ENCODE measurements around the gene HEMK1. TPM values are rescaled to one million over a fixed set of nuclear protein-coding genes. Genes with fewer than 3 reads are reported as not detected.

HEMK1 gene
- total and polyA plus RNA-seq, 2 donors (not counting 3 experiments of a cell fraction or from before 2014, with no cell fraction given) = 14.2 to 15.2 TPM

DNA sequence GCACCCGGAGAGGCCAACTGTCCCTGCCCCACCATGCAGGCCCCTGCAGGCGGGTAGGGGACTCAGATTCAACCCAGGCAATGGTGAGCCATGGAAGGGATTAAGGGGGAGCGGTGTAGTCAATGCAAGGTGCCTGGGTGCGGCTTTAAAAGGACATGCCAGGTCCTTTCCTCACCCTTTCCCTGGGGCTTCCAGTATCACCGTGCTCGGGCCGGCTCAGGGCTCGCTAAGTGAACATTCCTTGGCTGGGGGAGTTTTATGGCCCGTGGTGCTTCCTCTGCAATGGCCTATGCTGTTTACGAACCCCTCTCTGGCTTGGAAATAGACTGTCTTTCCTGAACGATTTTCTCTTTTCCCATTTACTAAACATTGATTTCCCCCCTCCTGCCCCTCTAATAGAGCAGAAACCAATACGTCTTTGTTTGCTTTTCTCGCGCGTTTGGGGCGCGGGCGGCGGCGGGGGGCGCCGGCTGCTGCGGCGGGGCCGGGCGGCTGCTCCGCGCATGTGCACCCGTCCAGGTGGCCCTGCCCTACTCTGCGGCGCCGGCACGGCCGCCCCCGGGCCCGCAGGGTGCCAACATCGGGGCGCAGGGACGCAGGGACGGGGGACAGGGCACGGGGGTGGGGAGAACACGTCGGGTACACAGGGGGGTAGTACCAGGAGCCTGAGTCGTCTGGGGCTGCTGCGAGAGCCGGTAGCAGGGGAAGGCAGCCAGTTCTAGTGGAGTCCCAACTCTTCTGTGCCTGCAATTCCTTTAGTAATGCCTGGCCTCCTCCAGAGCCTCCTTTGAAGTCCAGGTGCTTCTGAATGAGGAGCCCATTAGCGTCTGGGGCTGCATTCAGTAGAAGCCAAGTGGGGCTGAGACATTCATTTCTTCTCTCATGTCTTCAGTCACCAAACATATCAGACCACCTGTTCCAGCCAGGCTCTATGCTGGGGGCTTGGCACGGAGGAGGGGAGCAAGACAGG, 39.0 kb upstream of the HEMK1 start:
- ChIA-PET CTCF (no interaction called here), POLR2A (no interaction called here)
- DNase-seq (ENCODE audit: low read depth, low spot score) = no peak
- Histone ChIP-seq H2AFZ (ENCODE audit: low read depth, low read length) (no peak overlapping the region), H3K4me1 (ENCODE audit: control insufficient read depth, extremely low read depth, insufficient read depth, low read length) (no peaks in the 10 kb centered on the region), H3K79me2 (ENCODE audit: control insufficient read depth, insufficient read depth, low read length) (no peaks in the 10 kb centered on the region), H3K27me3 (ENCODE audit: control insufficient read depth in 2 of 2, insufficient read depth in 2 of 2, low read length in 2 of 2) (peaks cover 15 to 25% of the 10 kb centered on the region in 2 experiments), H3K4me3 (replicated peaks in 1 of 3; ENCODE audit: insufficient read depth in 1 of 3, low read depth in 1 of 3, low read length in 3 of 3) (no peak overlapping the region), H3K36me3 (ENCODE audit: control insufficient read depth in 2 of 2, extremely low read depth in 1 of 2, insufficient read depth in 2 of 2, low read length in 2 of 2) (no peaks in the 10 kb centered on the region), H3K27ac (ENCODE audit: insufficient read depth, low read depth, low read length) (no peak overlapping the region), H3K9me1 (replicated peaks; ENCODE audit: control insufficient read depth, extremely low read depth, insufficient read depth, low read length) (no peaks in the 10 kb centered on the region), H3K4me2 (ENCODE audit: insufficient read depth, low read length) (no peak overlapping the region), H3K9ac (replicated peaks; ENCODE audit: extremely low read depth, insufficient read depth, low read length) (no peak overlapping the region), H3K9me3 (replicated peaks; ENCODE audit: control insufficient read depth, insufficient read depth, low read length) (no peaks in the 10 kb centered on the region), H4K20me1 (replicated peaks; ENCODE audit: control insufficient read depth, extremely low read depth, insufficient read depth, low read length) (no peaks in the 10 kb centered on the region)
- no TSS peak for BruUV-seq (replicated peaks)
- no peak for FAIRE-seq
- dilution Hi-C loops (cut with MboI; ENCODE audit: extremely low pct_ligation_motif_present, low sequenced_read_pairs) (no loop called here), intact Hi-C loops (cut with micrococcal nuclease) (no loop called here)
- TF ChIP-seq POLR2A (IDR thresholded peaks at IDR 0.05; ENCODE audit: low read depth, low read length) = no peak
- TF ChIP-seq JUN (IDR thresholded peaks at IDR 0.05; ENCODE audit: borderline replicate concordance, insufficient read depth, insufficient read length, low read depth) = no peak
- TF ChIP-seq MYC (IDR thresholded peaks at IDR 0.05; ENCODE audit: low read depth, low read length) = no peak

DNA sequence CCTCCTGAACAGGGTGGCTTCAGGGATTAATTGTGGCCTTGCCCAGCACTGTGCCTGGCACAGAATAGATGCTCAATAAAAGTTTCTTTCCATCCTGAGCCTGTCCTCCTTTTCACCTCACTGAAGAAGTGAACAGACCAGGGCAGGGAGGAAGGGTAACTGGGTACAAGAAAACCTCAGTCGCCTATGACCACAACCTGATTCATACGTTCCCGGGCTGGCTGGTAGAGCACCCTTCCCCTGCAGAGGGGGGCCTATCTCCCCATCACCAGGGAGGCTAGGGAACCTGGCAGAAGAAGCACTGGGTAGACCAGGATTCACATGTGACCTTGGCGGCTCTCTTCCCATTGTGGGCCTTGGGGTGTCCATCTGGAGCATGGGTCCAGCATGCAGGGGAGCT, 38.1 kb upstream of the HEMK1 start:
- DNase-seq (ENCODE audit: low read depth, low spot score) (no peak), FAIRE-seq (no peak)
- Histone ChIP-seq H2AFZ (ENCODE audit: low read depth, low read length) (no peak overlapping the region), H3K79me2 (ENCODE audit: control insufficient read depth, insufficient read depth, low read length) (no peaks in the 10 kb centered on the region), H3K36me3 (ENCODE audit: control insufficient read depth in 2 of 2, extremely low read depth in 1 of 2, insufficient read depth in 2 of 2, low read length in 2 of 2) (no peaks in the 10 kb centered on the region), H3K27ac (ENCODE audit: insufficient read depth, low read depth, low read length) (no peak overlapping the region), H3K27me3 (ENCODE audit: control insufficient read depth in 2 of 2, insufficient read depth in 2 of 2, low read length in 2 of 2) (peaks cover 15 to 25% of the 10 kb centered on the region in 2 experiments), H3K9me3 (replicated peaks; ENCODE audit: control insufficient read depth, insufficient read depth, low read length) (no peaks in the 10 kb centered on the region), H3K9ac (replicated peaks; ENCODE audit: extremely low read depth, insufficient read depth, low read length) (no peak overlapping the region), H3K4me2 (ENCODE audit: insufficient read depth, low read length) (no peak overlapping the region), H4K20me1 (replicated peaks; ENCODE audit: control insufficient read depth, extremely low read depth, insufficient read depth, low read length) (no peaks in the 10 kb centered on the region), H3K9me1 (replicated peaks; ENCODE audit: control insufficient read depth, extremely low read depth, insufficient read depth, low read length) (no peaks in the 10 kb centered on the region), H3K4me1 (ENCODE audit: control insufficient read depth, extremely low read depth, insufficient read depth, low read length) (no peaks in the 10 kb centered on the region), H3K4me3 (replicated peaks in 1 of 3; ENCODE audit: insufficient read depth in 1 of 3, low read depth in 1 of 3, low read length in 3 of 3) (no peak overlapping the region)
- ChIA-PET CTCF (interaction anchor here (1.1 kb wide), 1 partner anchor 11 kb away, joined by 5 read pairs; no protein-coding TSS in a partner anchor), POLR2A (no interaction called here)
- BruUV-seq (replicated peaks) = no TSS peak
- TF ChIP-seq GATA2 (IDR thresholded peaks at IDR 0.05; ENCODE audit: insufficient read depth, insufficient read length, low read depth, low read length) (no peak), EZH2 (IDR thresholded peaks at IDR 0.05; ENCODE audit: borderline replicate concordance, low read depth, low read length, severe bottlenecking) (no peak), MYC (IDR thresholded peaks at IDR 0.05; ENCODE audit: low read depth, low read length) (no peak), JUN (IDR thresholded peaks at IDR 0.05; ENCODE audit: borderline replicate concordance, insufficient read depth, insufficient read length, low read depth) (no peak), FOS (IDR thresholded peaks at IDR 0.05; ENCODE audit: borderline replicate concordance, insufficient read depth, low read length) (no peak), POLR2AphosphoS5 (IDR thresholded peaks at IDR 0.05; ENCODE audit: insufficient read depth, low read depth, low read length) (no peak), POLR2A (IDR thresholded peaks at IDR 0.05; ENCODE audit: low read depth, low read length) (no peak)
- TF ChIP-seq, protein P1, sequence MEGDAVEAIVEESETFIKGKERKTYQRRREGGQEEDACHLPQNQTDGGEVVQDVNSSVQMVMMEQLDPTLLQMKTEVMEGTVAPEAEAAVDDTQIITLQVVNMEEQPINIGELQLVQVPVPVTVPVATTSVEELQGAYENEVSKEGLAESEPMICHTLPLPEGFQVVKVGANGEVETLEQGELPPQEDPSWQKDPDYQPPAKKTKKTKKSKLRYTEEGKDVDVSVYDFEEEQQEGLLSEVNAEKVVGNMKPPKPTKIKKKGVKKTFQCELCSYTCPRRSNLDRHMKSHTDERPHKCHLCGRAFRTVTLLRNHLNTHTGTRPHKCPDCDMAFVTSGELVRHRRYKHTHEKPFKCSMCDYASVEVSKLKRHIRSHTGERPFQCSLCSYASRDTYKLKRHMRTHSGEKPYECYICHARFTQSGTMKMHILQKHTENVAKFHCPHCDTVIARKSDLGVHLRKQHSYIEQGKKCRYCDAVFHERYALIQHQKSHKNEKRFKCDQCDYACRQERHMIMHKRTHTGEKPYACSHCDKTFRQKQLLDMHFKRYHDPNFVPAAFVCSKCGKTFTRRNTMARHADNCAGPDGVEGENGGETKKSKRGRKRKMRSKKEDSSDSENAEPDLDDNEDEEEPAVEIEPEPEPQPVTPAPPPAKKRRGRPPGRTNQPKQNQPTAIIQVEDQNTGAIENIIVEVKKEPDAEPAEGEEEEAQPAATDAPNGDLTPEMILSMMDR (IDR thresholded peaks at IDR 0.05; ENCODE audit: extremely low read depth in 1 of 2, insufficient read depth in 1 of 2, low read depth in 1 of 2, low read length in 2 of 2) = no peak
- TF ChIP-seq, protein P2, sequence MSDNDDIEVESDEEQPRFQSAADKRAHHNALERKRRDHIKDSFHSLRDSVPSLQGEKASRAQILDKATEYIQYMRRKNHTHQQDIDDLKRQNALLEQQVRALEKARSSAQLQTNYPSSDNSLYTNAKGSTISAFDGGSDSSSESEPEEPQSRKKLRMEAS (IDR thresholded peaks at IDR 0.05; ENCODE audit: insufficient read depth, insufficient read length) = no peak
- dilution Hi-C loops (cut with MboI; ENCODE audit: extremely low pct_ligation_motif_present, low sequenced_read_pairs) (no loop called here), intact Hi-C loops (cut with micrococcal nuclease) (no loop called here)
